Measurements from ENCODE around the gene TSPYL4. TPM values are rescaled to one million over a fixed set of nuclear protein-coding genes. Genes with fewer than 3 reads are reported as not detected.

The TSPYL4 gene
- total and polyA plus RNA-seq, 2 of the 8 experiments (the other 6 are each of a cell fraction or from before 2014, with no cell fraction given): 20.5 to 22.6 TPM

GRCh38 chr6:116258520-116258919, 4.6 kb upstream of the TSPYL4 start:
- POLR2A ChIA-PET (ENCODE audit: partially characterized antibody): interaction anchor here (1.0 to 2.7 kb wide), 3 partner anchors 10 to 357 kb away, joined by 5 to 10 read pairs (median 5); partner anchors contain the start of genes RSPH4A and TSPYL1
- no peak overlapping the region for H4K8ac ChIP-seq (ENCODE audit: extremely low read depth, insufficient read depth, low read length)
- no peak for FAIRE-seq
- no peak for TF ChIP-seq JUND (IDR thresholded peaks at IDR 0.05; ENCODE audit: low read length)
- TF ChIP-seq, protein P1, sequence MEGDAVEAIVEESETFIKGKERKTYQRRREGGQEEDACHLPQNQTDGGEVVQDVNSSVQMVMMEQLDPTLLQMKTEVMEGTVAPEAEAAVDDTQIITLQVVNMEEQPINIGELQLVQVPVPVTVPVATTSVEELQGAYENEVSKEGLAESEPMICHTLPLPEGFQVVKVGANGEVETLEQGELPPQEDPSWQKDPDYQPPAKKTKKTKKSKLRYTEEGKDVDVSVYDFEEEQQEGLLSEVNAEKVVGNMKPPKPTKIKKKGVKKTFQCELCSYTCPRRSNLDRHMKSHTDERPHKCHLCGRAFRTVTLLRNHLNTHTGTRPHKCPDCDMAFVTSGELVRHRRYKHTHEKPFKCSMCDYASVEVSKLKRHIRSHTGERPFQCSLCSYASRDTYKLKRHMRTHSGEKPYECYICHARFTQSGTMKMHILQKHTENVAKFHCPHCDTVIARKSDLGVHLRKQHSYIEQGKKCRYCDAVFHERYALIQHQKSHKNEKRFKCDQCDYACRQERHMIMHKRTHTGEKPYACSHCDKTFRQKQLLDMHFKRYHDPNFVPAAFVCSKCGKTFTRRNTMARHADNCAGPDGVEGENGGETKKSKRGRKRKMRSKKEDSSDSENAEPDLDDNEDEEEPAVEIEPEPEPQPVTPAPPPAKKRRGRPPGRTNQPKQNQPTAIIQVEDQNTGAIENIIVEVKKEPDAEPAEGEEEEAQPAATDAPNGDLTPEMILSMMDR (IDR thresholded peaks at IDR 0.05; ENCODE audit: control extremely low read depth in 1 of 3, insufficient read depth in 1 of 3, low read depth in 1 of 3, low read length in 3 of 3): no peak
- no peak for TF ChIP-seq GTF2F1 (IDR thresholded peaks at IDR 0.05; ENCODE audit: borderline replicate concordance, low read depth, low read length)
- no peak for TF ChIP-seq POU5F1 (IDR thresholded peaks at IDR 0.05; ENCODE audit: low read depth, low read length)
- no peak for TF ChIP-seq SP4 (IDR thresholded peaks at IDR 0.05; ENCODE audit: low read length)
- no peak for TF ChIP-seq NRF1 (IDR thresholded peaks at IDR 0.05; ENCODE audit: low read depth, low read length)
- no peak for TF ChIP-seq TAF1 (IDR thresholded peaks at IDR 0.05; ENCODE audit: low read depth, low read length)
- no peak for TF ChIP-seq RBBP5 (IDR thresholded peaks at IDR 0.05; ENCODE audit: borderline replicate concordance, low read depth, low read length)
- no peak for TF ChIP-seq SP2 (IDR thresholded peaks at IDR 0.05; ENCODE audit: low read length)
- TF ChIP-seq CTBP2 (IDR thresholded peaks at IDR 0.05; ENCODE audit: borderline replicate concordance, insufficient read depth, insufficient read length, low read length): no peak
- no peak for TF ChIP-seq TBP (IDR thresholded peaks at IDR 0.05; ENCODE audit: low read depth, low read length)
- no peak for TF ChIP-seq MAFK (IDR thresholded peaks at IDR 0.05; ENCODE audit: low read depth, low read length)

More at GRCh38 chr6:116258520-116258919, 4.6 kb upstream of the TSPYL4 start:
- Histone ChIP-seq H2AK5ac (ENCODE audit: low read depth, low read length) (no peak overlapping the region), H3K14ac (ENCODE audit: insufficient read length) (no peak overlapping the region), H3K23me2 (ENCODE audit: low read depth, low read length) (peaks cover 3% of the 10 kb centered on the region; the same call in 1 of the 2 replicates), H3K23ac (ENCODE audit: insufficient read length) (no peak overlapping the region), H2AFZ (ENCODE audit: low read length) (no peak overlapping the region), H2BK120ac (replicated peaks; ENCODE audit: low read depth, low read length) (no peak overlapping the region), H4K91ac (replicated peaks; ENCODE audit: insufficient read length, low read length) (no peak overlapping the region), H3K79me2 (ENCODE audit: control insufficient read depth in 1 of 2, insufficient read depth in 2 of 2, low read length in 2 of 2) (peaks cover 0 to 7% of the 10 kb centered on the region in 2 experiments; a peak in 1 of 4 replicates), H3K9ac (replicated peaks in 1 of 4; ENCODE audit: extremely low read depth in 1 of 4, low read depth in 3 of 4, low read length in 3 of 4) (no peak overlapping the region), H4K20me1 (replicated peaks in 1 of 2; ENCODE audit: control insufficient read depth in 1 of 2, insufficient read depth in 2 of 2, low read length in 2 of 2) (peaks cover 0 to 1% of the 10 kb centered on the region in 2 experiments), H4K5ac (ENCODE audit: insufficient read length, low read depth, low read length) (no peak overlapping the region), H2BK20ac (ENCODE audit: low read length) (no peak overlapping the region), H3K56ac (replicated peaks; ENCODE audit: insufficient read length, low read depth, low read length) (no peak overlapping the region), H3K18ac (ENCODE audit: extremely low read depth, low read length) (no peak overlapping the region), H3K27ac (ENCODE audit: low read depth, low read length) (no peak overlapping the region), H3K4me2 (ENCODE audit: insufficient read depth in 1 of 2, low read depth in 2 of 2, low read length in 2 of 2) (no peak overlapping the region), H3K4ac (replicated peaks; ENCODE audit: insufficient read length, low read depth, low read length) (no peak overlapping the region), H2BK15ac (ENCODE audit: low read length) (no peak overlapping the region), H2BK5ac (ENCODE audit: low read depth, low read length) (no peak overlapping the region), H2BK12ac (ENCODE audit: low read depth, low read length) (no peak overlapping the region), H3K36me3 (ENCODE audit: control insufficient read depth in 2 of 4, insufficient read depth in 4 of 4, low read length in 3 of 4) (no peaks in the 10 kb centered on the region; a peak in 1 of 8 replicates), H3K9me3 (ENCODE audit: insufficient read depth in 2 of 2, low read depth in 1 of 2, low read length in 1 of 2) (no peaks in the 10 kb centered on the region), H3K27me3 (replicated peaks in 1 of 4; ENCODE audit: control insufficient read depth in 3 of 4, extremely low read depth in 1 of 4, insufficient read depth in 3 of 4, low read length in 3 of 4) (no peaks in the 10 kb centered on the region), H3K79me1 (ENCODE audit: low read depth, low read length) (no peaks in the 10 kb centered on the region), H3K4me1 (replicated peaks in 1 of 4; ENCODE audit: control insufficient read depth in 3 of 4, insufficient read depth in 4 of 4, low read length in 3 of 4) (peaks cover 0 to 3% (median under 1%) of the 10 kb centered on the region in 4 experiments; a peak in 2 of 7 replicates), H3K4me3 (ENCODE audit: extremely low read depth in 1 of 4, insufficient read depth in 2 of 4, low read depth in 3 of 4, low read length in 4 of 4) (no peak overlapping the region)
- CTCF ChIA-PET (ENCODE audit: partially characterized antibody): interaction anchor here (0.6 to 3.4 kb wide), 6 partner anchors 8 to 305 kb away, joined by 3 to 40 read pairs (median 4); no protein-coding TSS in a partner anchor
- 94% methylated on average over 18 of the region's 18 CpGs; no CpG with 5 or more reads in 1 of the 2 experiments for WGBS, 2 experiments (ENCODE audit: extremely low coverage in 1 of 2, insufficient coverage in 1 of 2, insufficient read length in 1 of 2, insufficient replicate concordance in 2 of 2, low coverage in 1 of 2, low lambda C conversion rate in 2 of 2, missing lambda C conversion rate in 1 of 2)
- DNase-seq (ENCODE audit: low read depth in 1 of 2, low spot score in 2 of 2): no peak
